Osteocyte (in vitro differentiated cells): Measurements from ENCODE around the gene UFD1. TPM values are rescaled to one million over a fixed set of nuclear protein-coding genes. Genes with fewer than 3 reads are reported as not detected.
"Not testable (repeated sequence)": the region's sequence is repeated elsewhere in the genome, so short reads cannot be mapped to it uniquely, and the experiment has no call there.

Experiments
- DNase-seq: peaks from one replicate; pipeline ENCODE4 v3.0.0; 2021; ENCODE audit warnings: mixed read lengths; ENCODE audit not compliant: unreplicated experiment; ENCODE audit errors: extremely low spot score
- H3K27ac Mint-ChIP-seq: one replicate; pipeline ENCODE4 v1.8.0; 2021; ENCODE audit warnings: mild to moderate bottlenecking, mixed read lengths; ENCODE audit not compliant: unreplicated experiment
- H3K27me3 Mint-ChIP-seq: one replicate; pipeline ENCODE4 v1.8.0; 2021; ENCODE audit warnings: mixed read lengths; ENCODE audit not compliant: unreplicated experiment
- H3K36me3 Mint-ChIP-seq: one replicate; pipeline ENCODE4 v1.8.0; 2021; ENCODE audit warnings: mixed read lengths; ENCODE audit not compliant: unreplicated experiment
- H3K4me1 Mint-ChIP-seq: one replicate; pipeline ENCODE4 v1.8.0; 2021; ENCODE audit warnings: mixed read lengths; ENCODE audit not compliant: unreplicated experiment
- H3K4me3 Mint-ChIP-seq: one replicate; pipeline ENCODE4 v1.8.0; 2021; ENCODE audit warnings: mild to moderate bottlenecking, moderate library complexity, mixed read lengths; ENCODE audit not compliant: unreplicated experiment
- H3K9me3 Mint-ChIP-seq: one replicate; pipeline ENCODE4 v1.8.0; 2021; ENCODE audit warnings: mixed read lengths; ENCODE audit not compliant: unreplicated experiment
- total RNA-seq: library from RNA; stranded (reverse); gene quantifications from 2 replicates; pipeline ENCODE4 v1.2.1, GENCODE V29; 2021
- TF ChIP-seq, protein P1 (sequence below): fragments of 200-600 bp; sonication (generic); IDR thresholded peaks from 2 replicates; pipeline ENCODE4 v1.5.0; 2021; ENCODE audit warnings: antibody characterized with exemption, mild to moderate bottlenecking, moderate library complexity

The UFD1 gene
- total RNA-seq, 1 donor from 2014 or later: 72.5 TPM

DNA sequence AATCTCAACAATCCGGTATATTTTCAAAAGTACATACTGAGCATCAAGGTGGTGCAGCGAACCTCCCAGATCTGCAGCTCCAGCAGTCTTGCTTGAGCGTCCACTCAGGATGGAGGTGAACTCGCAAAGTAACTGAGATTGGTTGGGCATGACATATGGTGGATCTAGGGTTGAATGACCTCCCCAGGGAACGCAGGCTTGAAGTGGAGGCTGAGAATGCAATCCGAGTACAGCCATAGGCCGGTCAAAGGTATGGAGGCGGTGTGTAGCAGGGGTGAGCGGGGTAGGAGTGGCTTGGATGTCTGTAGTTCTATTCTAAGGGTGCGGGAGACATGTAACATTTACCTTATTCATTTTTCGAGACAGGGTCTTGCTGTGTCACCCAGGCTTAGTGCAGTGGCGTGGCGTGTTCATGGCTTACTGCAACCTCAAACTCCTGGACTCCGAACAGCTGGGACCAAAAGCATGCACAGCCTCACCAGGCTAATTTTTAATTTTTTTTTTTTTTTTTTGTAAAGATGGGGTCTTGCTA is 30.9 kb downstream of the UFD1 start:
- TF ChIP-seq, protein P1, sequence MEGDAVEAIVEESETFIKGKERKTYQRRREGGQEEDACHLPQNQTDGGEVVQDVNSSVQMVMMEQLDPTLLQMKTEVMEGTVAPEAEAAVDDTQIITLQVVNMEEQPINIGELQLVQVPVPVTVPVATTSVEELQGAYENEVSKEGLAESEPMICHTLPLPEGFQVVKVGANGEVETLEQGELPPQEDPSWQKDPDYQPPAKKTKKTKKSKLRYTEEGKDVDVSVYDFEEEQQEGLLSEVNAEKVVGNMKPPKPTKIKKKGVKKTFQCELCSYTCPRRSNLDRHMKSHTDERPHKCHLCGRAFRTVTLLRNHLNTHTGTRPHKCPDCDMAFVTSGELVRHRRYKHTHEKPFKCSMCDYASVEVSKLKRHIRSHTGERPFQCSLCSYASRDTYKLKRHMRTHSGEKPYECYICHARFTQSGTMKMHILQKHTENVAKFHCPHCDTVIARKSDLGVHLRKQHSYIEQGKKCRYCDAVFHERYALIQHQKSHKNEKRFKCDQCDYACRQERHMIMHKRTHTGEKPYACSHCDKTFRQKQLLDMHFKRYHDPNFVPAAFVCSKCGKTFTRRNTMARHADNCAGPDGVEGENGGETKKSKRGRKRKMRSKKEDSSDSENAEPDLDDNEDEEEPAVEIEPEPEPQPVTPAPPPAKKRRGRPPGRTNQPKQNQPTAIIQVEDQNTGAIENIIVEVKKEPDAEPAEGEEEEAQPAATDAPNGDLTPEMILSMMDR: no peak
- Mint-ChIP-seq H3K36me3 (peaks cover 28% of the 10 kb centered on the region), H3K9me3 (no peaks in the 10 kb centered on the region), H3K27ac (peak overlapping the region; percentile 93), H3K27me3 (no peaks in the 10 kb centered on the region), H3K4me3 (peak overlapping the region; percentile 96), H3K4me1 (peaks cover 26% of the 10 kb centered on the region)
- no peak for DNase-seq

DNA sequence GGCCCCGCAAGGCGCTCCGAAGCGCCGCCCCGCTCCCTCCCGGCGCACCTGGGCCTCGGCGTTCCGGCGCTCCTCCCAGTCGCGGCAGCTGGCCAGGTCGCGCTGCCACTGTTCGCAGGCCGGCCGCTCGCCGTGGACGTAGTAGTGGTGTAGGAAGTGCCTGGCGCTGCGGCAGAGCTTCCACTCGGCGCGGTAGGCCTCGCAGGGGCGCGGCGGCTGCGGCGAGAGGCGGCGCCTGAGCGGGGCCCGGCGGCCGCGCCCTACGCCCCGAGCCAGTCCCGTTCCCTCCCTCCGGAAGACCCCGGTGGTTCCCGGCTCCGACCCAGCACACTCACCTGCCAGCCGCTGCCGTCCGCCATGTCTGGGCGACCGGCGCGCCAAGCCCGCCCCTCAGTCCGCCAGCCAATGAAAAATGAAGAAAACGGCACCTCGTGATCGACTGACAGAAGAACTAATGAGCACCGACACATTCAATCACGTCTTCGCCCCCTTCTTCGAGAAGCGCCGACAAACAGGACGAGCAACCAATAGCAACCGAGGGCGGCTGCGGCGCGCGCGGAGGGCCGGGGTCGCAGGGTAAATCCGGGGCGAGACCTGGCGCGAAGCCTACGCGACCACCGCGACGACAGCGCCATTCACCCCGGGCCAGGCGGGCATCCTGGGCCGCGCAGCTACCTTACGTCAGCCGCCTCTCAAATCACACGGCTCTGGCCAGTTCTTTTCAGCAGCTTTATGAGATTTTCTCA is 31.5 kb downstream of the UFD1 start, which contains the start of gene C22orf39:
Gene C22orf39 (minus strand): TSS at position 382 of the 746 bp plus-strand sequence. CDS start 23 bp downstream, at position 359.
- Mint-ChIP-seq H3K27ac (peak within 1 kb of the TSS; percentile 93), H3K27me3 (no peaks in the 10 kb centered on the region), H3K4me3 (peak within 1 kb of the TSS; percentile 96), H3K36me3 (peaks cover 22% of the 10 kb centered on the region), H3K9me3 (no peaks in the 10 kb centered on the region), H3K4me1 (peaks cover 26% of the 10 kb centered on the region)
- TF ChIP-seq, protein P1: no peak
- DNase-seq: peak; percentile 94

DNA sequence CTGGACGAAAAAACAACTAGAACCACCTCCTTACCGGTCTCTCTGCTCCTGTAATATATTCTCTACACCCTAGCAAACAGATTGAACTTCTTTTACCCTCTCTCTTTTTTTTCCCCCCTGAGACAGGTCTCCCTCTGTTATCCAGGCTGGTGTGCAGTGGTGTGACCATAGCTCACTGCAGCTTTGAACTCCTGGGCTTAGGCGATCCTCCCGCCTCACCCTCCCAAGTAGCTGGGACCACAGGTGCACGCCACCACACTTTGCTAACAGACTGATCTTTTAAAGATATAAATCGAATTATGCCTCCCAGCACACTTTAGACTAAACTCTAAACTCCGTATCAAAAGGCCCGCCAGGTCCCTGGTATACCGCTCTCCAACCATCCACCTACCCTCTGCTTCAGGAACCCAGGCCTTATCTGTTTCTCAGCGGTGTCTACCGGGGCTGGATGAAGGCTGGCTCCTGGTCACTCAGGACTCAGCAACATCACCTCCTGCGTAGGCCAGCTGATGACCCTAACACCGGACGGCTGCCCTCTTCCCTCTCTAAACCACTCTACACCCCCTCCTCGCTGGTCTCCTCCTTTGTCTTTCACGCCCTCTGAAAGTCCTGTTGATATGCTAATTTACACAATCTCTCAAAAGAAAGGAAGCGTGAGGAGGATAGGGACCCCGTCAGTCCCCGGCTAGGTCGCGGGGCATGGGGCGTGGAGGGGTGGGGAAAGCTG is 32.2 kb downstream of the UFD1 start:
- no peak for DNase-seq
- TF ChIP-seq, protein P1: no peak
- no peaks in the 10 kb centered on the region for H3K9me3 Mint-ChIP-seq
- peaks cover 26% of the 10 kb centered on the region for H3K4me1 Mint-ChIP-seq
- peaks cover 23% of the 10 kb centered on the region for H3K36me3 Mint-ChIP-seq
- peak overlapping the region; percentile 96 for H3K4me3 Mint-ChIP-seq
- H3K27me3 Mint-ChIP-seq: no peaks in the 10 kb centered on the region
- peak overlapping the region; percentile 84 for H3K27ac Mint-ChIP-seq

DNA sequence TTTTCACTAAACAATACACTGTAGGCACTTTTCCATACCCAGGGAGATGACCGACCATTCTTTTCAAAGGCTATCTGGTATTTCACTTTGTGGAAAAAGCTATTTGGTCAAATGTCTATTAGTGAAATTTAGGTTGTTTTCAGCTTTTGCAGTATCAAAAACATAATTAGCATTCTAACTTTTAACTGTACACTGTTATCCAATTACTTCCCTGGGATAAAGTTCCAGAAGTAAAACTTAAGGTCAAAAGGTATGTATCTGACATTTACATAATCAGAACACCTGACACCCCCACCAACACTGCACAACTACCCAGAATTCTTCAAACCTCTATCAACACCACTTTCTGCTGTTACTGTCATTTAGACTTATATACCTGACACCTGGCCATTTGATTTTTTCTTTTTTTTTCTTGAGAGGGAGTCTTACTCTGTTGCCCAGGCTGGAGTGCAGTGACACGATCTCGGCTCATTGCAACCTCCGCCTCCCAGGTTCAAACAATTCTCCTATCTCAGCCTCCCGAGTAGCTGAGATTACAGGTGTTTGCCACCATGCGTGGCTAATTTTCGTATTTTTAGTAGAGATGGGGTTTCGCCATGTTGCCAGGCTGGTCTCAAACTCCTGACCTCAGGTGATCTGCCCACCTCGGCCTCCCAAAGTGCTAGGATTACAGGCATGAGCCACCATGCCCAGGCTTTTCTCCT is 33.6 kb downstream of the UFD1 start:
- DNase-seq, H3K4me3 Mint-ChIP-seq: not testable (repeated sequence)

DNA sequence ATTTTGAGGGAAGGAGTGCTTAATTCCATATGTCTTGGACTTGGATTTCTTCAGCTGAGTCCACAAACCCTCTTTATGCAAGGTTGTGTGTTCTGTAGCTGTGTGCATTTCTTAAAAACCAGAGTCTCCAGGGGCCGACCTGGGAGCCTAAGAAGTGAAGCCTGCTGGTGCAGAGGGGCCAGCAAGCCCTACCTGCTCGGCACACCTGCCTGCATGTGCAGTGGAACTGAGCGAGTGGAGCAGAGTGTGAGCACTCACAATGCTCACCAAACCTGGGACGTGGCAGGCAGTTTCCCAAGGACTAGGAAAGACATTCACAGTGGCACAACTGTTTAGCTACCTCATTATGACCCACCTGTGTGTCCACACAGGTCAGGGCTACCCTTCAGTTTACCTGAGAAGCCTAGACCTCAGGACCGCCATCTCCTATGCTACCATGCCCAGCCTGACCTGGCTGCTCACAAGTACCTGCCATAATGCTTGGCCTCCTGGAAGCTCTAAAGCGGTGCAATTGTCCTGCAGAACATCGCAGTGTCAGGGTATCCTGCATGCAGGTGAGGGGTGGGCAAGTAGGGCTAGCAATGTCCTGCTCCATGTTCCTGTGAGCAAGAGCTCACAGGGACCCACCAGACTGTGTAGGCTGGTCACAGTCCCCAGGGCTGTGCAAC is 35.3 kb downstream of the UFD1 start:
- Mint-ChIP-seq H3K27ac (no peak overlapping the region), H3K27me3 (no peaks in the 10 kb centered on the region), H3K9me3 (no peaks in the 10 kb centered on the region), H3K4me3 (no peak overlapping the region), H3K36me3 (peaks cover 12% of the 10 kb centered on the region), H3K4me1 (peaks cover 25% of the 10 kb centered on the region)
- TF ChIP-seq, protein P1: no peak
- no peak for DNase-seq

More for the DNA sequence above, 33.6 kb downstream of the UFD1 start:
- H3K9me3 Mint-ChIP-seq, H3K27me3 Mint-ChIP-seq, H3K27ac Mint-ChIP-seq: not testable (repeated sequence)
- peaks cover 18% of the 10 kb centered on the region for H3K36me3 Mint-ChIP-seq
- H3K4me1 Mint-ChIP-seq: peaks cover 26% of the 10 kb centered on the region
